H9 (cell line): Measurements from ENCODE around the gene TEC. TPM values are rescaled to one million over a fixed set of nuclear protein-coding genes. Genes with fewer than 3 reads are reported as not detected.
A peak's percentile ranks its signal among the peaks of the same experiment; 100 is the strongest.

Experiments used
- DNase-seq: peaks from one replicate; pipeline ENCODE4 v3.0.0-alpha.2; 2017
- H2AFZ ChIP-seq: one replicate; pipeline ENCODE4 v1.6.1; 2013; ENCODE audit warnings: mild to moderate bottlenecking, low read length, control low read depth, moderate library complexity
- H2AK5ac ChIP-seq: 2 replicates; pipeline ENCODE4 v1.6.1; 2013; ENCODE audit warnings: low read length, control low read depth, mixed read lengths; ENCODE audit not compliant: insufficient read length
- H2BK120ac ChIP-seq: one replicate; pipeline ENCODE4 v1.6.1; 2013; ENCODE audit warnings: low read depth, mild to moderate bottlenecking, low read length, control low read depth, inconsistent platforms; ENCODE audit not compliant: poor library complexity, severe bottlenecking
- H2BK12ac ChIP-seq: 2 replicates; pipeline ENCODE4 v1.6.1; 2013; ENCODE audit warnings: low read length, control low read depth, mixed read lengths, low read depth; ENCODE audit not compliant: insufficient read length
- H2BK15ac ChIP-seq: 2 replicates; pipeline ENCODE4 v1.6.1; 2013; ENCODE audit warnings: low read depth, low read length, control low read depth
- H2BK20ac ChIP-seq: one replicate; pipeline ENCODE4 v1.6.1; 2013; ENCODE audit warnings: low read depth, mild to moderate bottlenecking, low read length, control low read depth, inconsistent platforms; ENCODE audit not compliant: poor library complexity, severe bottlenecking
- H2BK5ac ChIP-seq: 2 replicates; pipeline ENCODE4 v1.6.1; 2013; ENCODE audit warnings: low read length, control low read depth, mixed read lengths; ENCODE audit not compliant: insufficient read length
- H3K14ac ChIP-seq: 2 replicates; pipeline ENCODE4 v1.6.1; 2013; ENCODE audit warnings: low read length, control low read depth; ENCODE audit not compliant: insufficient read depth
- H3K18ac ChIP-seq: 2 replicates; pipeline ENCODE4 v1.6.1; 2013; ENCODE audit warnings: low read depth, mild to moderate bottlenecking, mixed read lengths, low read length, control low read depth; ENCODE audit not compliant: insufficient read length
- H3K23ac ChIP-seq: 2 replicates; pipeline ENCODE4 v1.6.1; 2013; ENCODE audit warnings: low read length, control low read depth, mixed read lengths, low read depth; ENCODE audit not compliant: insufficient read length
- H3K23me2 ChIP-seq: 2 replicates; pipeline ENCODE4 v1.6.1; 2013; ENCODE audit warnings: low read depth, mild to moderate bottlenecking, mixed read lengths, low read length, control low read depth; ENCODE audit not compliant: insufficient read length, poor library complexity, severe bottlenecking
- H3K27ac ChIP-seq: 2 replicates; pipeline ENCODE4 v1.5.1; 2013; ENCODE audit warnings: low read length, control low read depth, mixed read lengths, low read depth; ENCODE audit not compliant: insufficient read length
- H3K27me3 ChIP-seq: 2 replicates; pipeline ENCODE4 v1.6.1; 2013; ENCODE audit warnings: low read length, control low read depth, inconsistent platforms; ENCODE audit not compliant: insufficient read depth
- H3K4ac ChIP-seq: 2 replicates; pipeline ENCODE4 v1.6.1; 2013; ENCODE audit warnings: low read depth, mild to moderate bottlenecking, control low read depth, inconsistent platforms, low read length, moderate library complexity
- H3K4me1 ChIP-seq: 2 replicates; pipeline ENCODE4 v1.6.1; 2013; ENCODE audit warnings: low read length, control low read depth, inconsistent platforms; ENCODE audit not compliant: insufficient read depth
- H3K4me2 ChIP-seq: 2 replicates; pipeline ENCODE4 v1.6.1; 2013; ENCODE audit warnings: low read length, control low read depth, mixed read lengths; ENCODE audit not compliant: insufficient read length, insufficient read depth
- H3K56ac ChIP-seq: 2 replicates; pipeline ENCODE4 v1.6.1; 2013; ENCODE audit warnings: low read depth, mild to moderate bottlenecking, mixed read lengths, low read length, control low read depth; ENCODE audit not compliant: insufficient read length
- H3K79me1 ChIP-seq: 2 replicates; pipeline ENCODE4 v1.6.1; 2013; ENCODE audit warnings: low read depth, mild to moderate bottlenecking, moderate library complexity, low read length, control low read depth, inconsistent platforms; ENCODE audit not compliant: insufficient read depth, poor library complexity, severe bottlenecking
- H3K79me2 ChIP-seq: 2 replicates; pipeline ENCODE4 v1.6.1; 2013; ENCODE audit warnings: low read length, control low read depth, inconsistent platforms; ENCODE audit not compliant: insufficient read depth
- H3K9ac ChIP-seq: 2 replicates; pipeline ENCODE4 v1.6.1; 2013; ENCODE audit warnings: low read length, control low read depth, mixed read lengths; ENCODE audit not compliant: insufficient read length; ENCODE audit errors: extremely low read depth
- H3K9me3 ChIP-seq: one replicate; pipeline ENCODE4 v1.6.1; 2013; ENCODE audit warnings: low read depth, low read length, inconsistent platforms; ENCODE audit not compliant: control insufficient read depth
- H3T11ph ChIP-seq: one replicate; pipeline ENCODE4 v1.6.1; 2013; ENCODE audit warnings: mild to moderate bottlenecking, low read length, control low read depth, inconsistent platforms
- H4K20me1 ChIP-seq: one replicate; pipeline ENCODE4 v1.6.1; 2013; ENCODE audit not compliant: control insufficient read depth, insufficient read length, insufficient read depth
- H4K5ac ChIP-seq: 2 replicates; pipeline ENCODE4 v1.6.1; 2013; ENCODE audit warnings: low read depth, mild to moderate bottlenecking, mixed read lengths, low read length, control low read depth; ENCODE audit not compliant: insufficient read length
- H4K8ac ChIP-seq: replicated peaks from 2 replicates; pipeline ENCODE4 v1.6.1; 2013; ENCODE audit warnings: low read length, control low read depth, mixed read lengths, low read depth; ENCODE audit not compliant: insufficient read length
- H4K91ac ChIP-seq: 2 replicates; pipeline ENCODE4 v1.6.1; 2013; ENCODE audit warnings: low read depth, mild to moderate bottlenecking, moderate library complexity, mixed read lengths, low read length, control low read depth; ENCODE audit not compliant: insufficient read length
- H3K27ac Mint-ChIP-seq, 3 experiments: 2 replicates in 2 of 3; 3 replicates in 1 of 3; pipeline ENCODE4 v1.8.0; 2020 to 2021; ENCODE audit warnings: mixed read lengths in 3 of 3, mild to moderate bottlenecking in 1 of 3, moderate library complexity in 1 of 3
- H3K27me3 Mint-ChIP-seq: 2 replicates; pipeline ENCODE4 v1.8.0; 2021; ENCODE audit warnings: low read depth, mild to moderate bottlenecking, moderate library complexity, mixed read lengths
- H3K36me3 Mint-ChIP-seq, 3 experiments: 2 replicates in 2 of 3; 3 replicates in 1 of 3; pipeline ENCODE4 v1.8.0; 2020 to 2021; ENCODE audit warnings: low read depth in 3 of 3, mixed read lengths in 3 of 3; ENCODE audit not compliant: insufficient read depth in 1 of 3
- H3K4me1 Mint-ChIP-seq, 2 experiments: 2 replicates each; pipeline ENCODE4 v1.8.0; 2020; ENCODE audit warnings: mixed read lengths in 2 of 2
- H3K4me3 Mint-ChIP-seq, 2 experiments: 2 replicates in 1 of 2; 3 replicates in 1 of 2; pipeline ENCODE4 v1.8.0; 2020 to 2021; ENCODE audit warnings: mild to moderate bottlenecking in 2 of 2, mixed read lengths in 2 of 2, moderate library complexity in 1 of 2
- H3K9me3 Mint-ChIP-seq, 2 experiments: 2 replicates in 1 of 2; 3 replicates in 1 of 2; pipeline ENCODE4 v1.8.0; 2020; ENCODE audit warnings: mild to moderate bottlenecking in 2 of 2, mixed read lengths in 2 of 2, moderate library complexity in 1 of 2
- CTCF ChIP-seq: fragments of 200-600 bp; sonication (generic); conservative IDR thresholded peaks from 3 replicates; pipeline ENCODE4 v1.8.0; 2021; ENCODE audit warnings: antibody characterized with exemption, mild to moderate bottlenecking
- WGBS: extraction: QIAGEN DNeasy Blood & Tissue Kit; methylation state at CpG from one replicate; pipeline ENCODE4 v1.1.7; 2013; ENCODE audit warnings: missing lambda C conversion rate, low lambda C conversion rate, mixed read lengths; ENCODE audit not compliant: insufficient read length; ENCODE audit errors: extremely low coverage; 5-methylcytosine and 5-hydroxymethylcytosine counted together
- total RNA-seq: library from RNA; stranded (reverse); gene quantifications from 2 replicates; pipeline ENCODE4 v1.2.1, GENCODE V29; 2021

Gene TEC
- total RNA-seq, 1 experiment from 2014 or later: 1.8 TPM

GRCh38 chr4:48102303-48102702 is 167.3 kb downstream of the TEC start:
- Histone ChIP-seq H3K9ac (no peak overlapping the region), H3K79me2 (no peaks in the 10 kb centered on the region), H2BK20ac (no peak overlapping the region), H4K20me1 (no peaks in the 10 kb centered on the region), H2AFZ (no peak overlapping the region), H4K91ac (no peak overlapping the region), H2BK5ac (no peak overlapping the region), H3K27me3 (no peaks in the 10 kb centered on the region), H3K9me3 (no peaks in the 10 kb centered on the region), H2BK12ac (no peak overlapping the region), H3K23me2 (no peaks in the 10 kb centered on the region), H4K5ac (no peak overlapping the region), H3K4ac (no peak overlapping the region), H3K56ac (no peak overlapping the region), H2BK120ac (no peak overlapping the region), H3K79me1 (no peaks in the 10 kb centered on the region), H3K4me1 (no peaks in the 10 kb centered on the region), H3K4me2 (no peak overlapping the region), H2BK15ac (no peak overlapping the region), H3K27ac (no peak overlapping the region), H4K8ac (no peak overlapping the region), H2AK5ac (no peak overlapping the region), H3K23ac (no peak overlapping the region), H3K14ac (no peak overlapping the region), H3T11ph (no peak overlapping the region), H3K18ac (no peak overlapping the region)
- WGBS: no CpG with 5 or more reads among the region's 3 CpGs
- Mint-ChIP-seq H3K9me3 (no peaks in the 10 kb centered on the region), H3K27me3 (no peaks in the 10 kb centered on the region), H3K27ac (no peak overlapping the region), H3K36me3 (no peaks in the 10 kb centered on the region), H3K4me1 (0 out of 4 replicates have a peak, but pooled peaks cover 0 to 2% of the 10 kb centered on the region in 2 experiments), H3K4me3 (no peak overlapping the region)
- peak; percentile 49; the same call in 2 of the 3 replicates for TF ChIP-seq CTCF
- DNase-seq: no peak
